NOMO-1 treated with DMSO at 0.1 percent for 48 hours (cell line): Measurements from ENCODE around the gene PDE10A.

Source experiments
- DNase-seq: peaks from one replicate; lab custom pipeline; 2025; ENCODE audit not compliant: unreplicated experiment; lab: John Stamatoyannopoulos, UW

Gene PDE10A

DNA sequence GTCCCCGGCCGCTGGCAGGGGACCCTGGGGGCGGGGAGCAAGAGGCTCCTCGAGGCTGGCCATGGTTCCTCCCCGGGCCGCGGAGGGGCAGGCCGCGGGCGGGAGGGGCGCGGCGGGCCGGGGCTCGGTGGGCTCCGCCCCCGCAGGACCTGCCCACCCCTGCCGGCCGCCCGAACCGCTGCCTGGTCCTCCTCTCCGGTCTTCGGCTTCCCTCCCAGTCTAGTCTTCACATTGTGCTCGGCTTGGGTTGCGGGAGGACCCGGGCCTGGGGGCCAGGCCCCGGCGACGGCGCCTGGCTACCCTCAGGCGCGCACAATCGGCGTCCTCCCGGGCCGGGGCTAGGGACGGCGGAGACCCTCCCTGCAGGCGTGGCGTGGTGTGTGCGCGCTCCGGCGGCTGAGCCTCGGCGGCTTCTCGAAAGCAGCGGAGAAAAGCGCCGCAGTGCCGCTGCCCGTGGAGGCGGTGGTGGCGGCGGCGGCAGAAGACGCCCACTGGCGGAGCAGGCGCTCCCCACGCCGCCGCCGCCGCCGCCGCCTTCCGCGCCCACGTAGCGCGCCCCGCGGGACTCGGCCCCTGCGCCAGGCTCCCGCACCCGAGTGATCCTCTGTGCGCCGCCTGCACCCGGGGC, at the start of gene PDE10A:
Gene PDE10A, minus strand, starts transcription at position 493 of the 628 bp plus-strand sequence. Its CDS starts 430 bp downstream, at position 63.
- DNase-seq, result no peak

DNA sequence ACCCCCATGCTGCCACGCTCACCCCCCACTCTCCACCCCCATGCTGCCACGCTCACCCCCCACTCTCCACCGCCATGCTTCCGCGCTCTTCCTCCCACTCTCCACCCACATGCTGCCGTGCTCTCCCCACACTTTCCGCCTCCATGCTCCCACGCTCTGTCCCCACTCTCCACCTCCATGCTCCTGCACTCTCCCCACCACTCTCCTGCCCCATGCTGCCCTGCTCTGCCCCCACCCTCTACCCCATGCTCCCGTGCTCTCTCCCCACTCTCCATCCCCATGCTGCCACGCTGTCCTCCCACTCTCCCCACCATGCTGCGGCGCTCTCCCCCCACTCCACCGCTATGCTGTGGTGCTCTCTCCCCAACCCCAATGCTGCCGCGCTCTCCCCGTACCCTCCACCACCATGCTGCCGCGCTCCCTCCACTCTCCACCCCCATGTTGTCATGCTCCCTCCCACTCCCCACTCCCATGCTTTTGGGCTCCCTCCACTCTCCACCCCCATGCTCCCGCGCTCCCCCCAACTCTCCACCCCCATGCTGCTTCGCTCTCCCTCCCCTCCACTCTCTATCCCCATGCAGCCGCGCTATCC, 46.0 kb upstream of the PDE10A start:
- DNase-seq, result no peak

DNA sequence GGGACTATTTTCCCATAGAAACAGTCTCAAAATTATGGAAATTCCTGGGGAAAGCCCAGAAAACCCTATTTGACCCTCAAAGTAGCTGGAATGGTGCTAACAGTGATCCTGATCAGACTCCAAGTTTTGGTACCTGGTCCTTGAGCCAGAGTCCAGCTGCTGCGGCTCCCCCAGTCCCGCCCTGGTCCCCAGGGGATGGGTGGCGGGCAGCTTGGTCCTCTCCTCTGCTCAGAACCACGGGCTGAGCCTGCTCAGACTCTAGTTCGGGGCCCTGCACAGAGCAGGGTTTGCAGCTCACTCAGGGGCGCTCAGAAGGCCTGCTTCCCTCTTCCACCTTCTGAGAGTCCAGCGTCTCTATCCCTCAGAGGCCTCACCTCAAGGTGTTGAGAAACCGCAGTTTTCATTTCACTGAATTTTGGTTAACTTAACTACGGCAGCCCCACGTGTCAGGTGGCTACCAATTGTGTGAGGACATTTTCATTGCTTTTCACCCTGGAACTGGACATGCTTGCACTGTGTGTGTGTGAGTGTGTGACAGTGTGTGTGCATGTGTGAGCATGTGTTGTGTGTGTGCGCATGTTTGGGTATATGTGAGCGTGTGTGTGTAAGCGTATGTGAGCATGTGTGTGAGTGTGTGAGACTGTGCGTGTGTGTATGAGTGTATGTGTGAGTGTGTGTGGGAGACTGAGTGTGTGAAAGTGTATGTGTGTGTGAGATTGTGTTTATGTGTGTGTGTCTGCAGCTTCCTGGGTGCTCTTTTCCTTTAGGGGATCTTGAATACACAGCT, 44.2 kb upstream of the PDE10A start:
- DNase-seq, result no peak

DNA sequence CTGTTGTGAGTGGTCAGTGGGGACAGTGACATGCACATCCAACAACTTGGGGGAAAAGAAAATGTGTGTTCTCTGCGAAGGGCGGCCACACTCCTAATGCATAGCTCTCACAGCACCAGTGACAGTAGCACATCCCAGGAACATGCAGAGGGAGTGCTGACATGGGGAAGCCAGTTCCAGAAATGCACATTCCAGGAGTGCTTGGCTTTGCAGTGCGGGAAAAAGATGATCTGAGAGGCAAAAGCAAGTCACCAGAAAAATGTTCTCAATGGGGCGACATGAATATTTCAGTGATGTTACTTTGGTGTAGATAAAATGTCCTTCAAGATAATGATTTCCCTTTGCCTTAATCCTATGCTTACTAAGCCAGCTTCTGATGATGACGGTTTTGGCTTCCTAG, 42.9 kb upstream of the PDE10A start:
- DNase-seq, result no peak

DNA sequence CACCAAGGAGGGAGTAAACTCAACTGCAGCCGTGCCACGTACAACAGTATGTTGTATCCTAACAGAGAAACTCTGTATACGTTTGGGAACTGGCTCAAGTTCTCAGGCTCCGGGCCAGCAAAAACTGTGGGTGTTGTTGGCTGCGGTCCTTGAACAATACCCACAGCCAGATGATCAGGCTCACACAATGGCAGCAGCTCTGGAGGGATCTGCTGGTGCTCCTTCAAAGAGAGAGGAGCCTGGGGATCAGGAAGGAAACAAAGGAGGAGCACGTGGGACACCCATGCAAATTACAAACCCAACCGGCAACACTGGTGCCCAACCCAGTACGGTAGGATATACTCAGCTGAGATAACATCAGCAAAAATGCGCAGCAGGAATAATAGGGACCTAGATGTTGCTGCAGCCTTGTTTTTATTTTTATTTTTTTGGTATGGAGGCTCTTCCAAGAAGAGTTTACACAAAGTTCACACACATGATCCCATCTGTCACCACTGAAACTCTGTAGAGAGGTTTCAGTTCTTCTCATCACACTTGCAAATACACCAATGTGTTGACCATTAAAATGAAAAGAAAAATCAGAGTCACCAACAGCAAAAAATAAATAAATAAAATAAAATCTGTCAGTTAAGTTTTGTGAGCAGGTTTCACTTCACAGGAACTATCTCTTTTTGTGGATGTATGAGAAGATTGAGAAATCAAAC, 41.2 kb upstream of the PDE10A start:
- DNase-seq, result no peak

DNA sequence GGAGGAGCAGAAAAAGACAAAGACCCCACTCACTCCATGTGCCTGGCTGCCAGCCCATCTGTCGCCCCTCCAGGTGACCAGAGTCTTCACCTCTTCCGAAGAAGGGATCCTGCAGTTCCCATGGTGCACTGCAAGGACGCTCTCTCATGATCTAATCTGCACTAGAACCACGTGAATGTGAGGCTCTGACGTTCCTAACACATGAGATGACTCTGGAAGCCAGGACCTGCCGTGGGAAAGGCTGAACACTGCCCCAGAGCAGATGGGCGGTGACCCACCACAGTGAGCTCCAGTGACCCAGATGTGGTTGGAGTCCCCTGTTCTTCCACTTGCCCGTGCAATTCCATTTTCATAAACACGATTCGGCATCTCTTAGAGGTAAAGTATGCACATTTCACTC, 39.6 kb upstream of the PDE10A start:
- DNase-seq, result no peak

DNA sequence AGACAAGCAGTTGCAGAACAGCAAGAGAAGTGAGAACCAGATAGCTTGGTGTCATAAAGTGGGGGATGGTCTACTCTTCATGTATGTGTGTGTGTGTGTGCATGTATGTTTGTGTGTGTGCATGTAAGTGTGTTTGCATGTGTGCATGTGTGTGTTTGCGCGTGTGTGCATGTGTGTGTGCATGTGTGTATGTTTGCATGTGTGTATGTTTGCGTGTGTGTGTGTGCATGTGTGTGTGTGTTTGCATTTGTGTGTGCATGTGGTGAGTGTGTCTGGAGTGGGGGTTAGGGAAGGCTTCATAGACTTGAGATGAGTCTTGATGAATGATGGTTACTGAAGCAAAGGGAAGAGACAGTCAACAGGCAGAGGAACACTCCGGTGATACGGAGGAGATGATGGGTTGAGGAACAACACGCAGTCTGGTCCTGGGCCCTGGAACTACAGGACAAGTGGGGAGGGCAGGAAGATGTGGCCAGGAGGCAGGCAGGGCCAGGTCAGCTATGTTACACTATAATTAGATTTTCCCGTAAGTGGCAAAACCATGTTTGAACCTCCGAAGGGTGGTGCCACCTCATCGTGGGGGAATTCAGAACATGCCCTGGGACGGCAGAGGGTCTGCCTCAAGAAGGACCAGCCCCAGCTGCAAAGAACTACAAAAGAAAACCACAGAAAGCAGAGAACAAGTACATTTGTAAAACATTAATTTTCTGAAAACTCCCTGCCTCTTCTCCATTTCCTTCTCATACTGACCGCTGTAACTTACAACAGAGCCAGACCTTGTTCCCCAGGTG, 38.7 kb upstream of the PDE10A start:
- DNase-seq, result no peak

DNA sequence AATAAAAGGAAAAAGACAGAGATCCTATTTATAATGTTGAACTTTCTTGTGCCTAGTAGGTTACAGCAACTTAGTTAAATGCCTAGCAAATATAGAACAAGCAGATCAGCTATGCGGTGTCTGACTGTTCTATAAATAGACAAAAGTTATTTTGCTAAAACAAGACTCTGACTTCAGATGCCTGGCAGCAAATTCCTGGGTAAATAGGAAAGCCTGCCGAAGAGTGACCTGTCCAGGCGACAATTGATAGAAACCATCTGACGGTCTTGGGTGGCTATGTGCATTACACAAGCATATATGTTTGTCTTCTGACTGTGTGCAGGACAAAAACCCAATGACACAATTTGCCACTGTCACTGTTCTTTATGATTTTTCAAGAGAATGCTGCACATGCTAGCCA, 38.0 kb upstream of the PDE10A start:
- DNase-seq, result no peak

DNA sequence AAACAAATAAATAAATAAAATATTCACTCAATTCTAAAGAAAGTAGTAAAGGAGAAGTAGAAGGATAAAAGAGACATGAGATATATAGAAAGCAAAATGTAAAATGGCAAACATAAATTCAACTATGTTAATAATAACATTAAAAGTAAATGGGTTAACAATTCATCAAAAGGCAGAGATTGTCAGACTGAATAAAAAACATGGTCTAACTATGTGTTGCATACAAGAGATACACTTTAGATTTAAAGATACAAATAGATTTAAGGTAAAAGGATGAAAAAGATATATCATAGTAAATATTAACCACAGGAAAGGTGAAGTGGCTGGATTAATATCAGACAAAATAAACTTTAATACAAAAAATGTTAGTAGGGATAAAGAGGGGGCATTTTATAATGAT, 35.8 kb upstream of the PDE10A start:
- no peak for DNase-seq

DNA sequence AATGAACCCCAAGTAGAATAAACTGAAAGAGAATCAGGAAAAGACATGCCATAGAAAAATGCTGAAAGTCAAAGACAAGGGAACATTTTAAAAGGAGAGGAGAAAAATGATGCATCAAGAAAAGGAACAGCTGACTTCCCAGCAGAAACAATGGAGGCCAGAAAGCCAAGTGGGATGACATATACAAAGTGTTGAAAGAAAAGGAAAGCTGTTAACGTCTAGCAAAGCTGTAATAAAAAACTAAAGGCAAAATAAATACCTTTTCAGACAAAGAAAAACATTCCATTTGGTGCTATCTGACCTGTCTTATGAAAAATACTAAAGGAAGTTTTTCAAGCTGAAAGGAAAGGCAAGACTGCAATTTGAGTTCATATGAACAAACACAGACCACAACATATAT, 34.1 kb upstream of the PDE10A start:
- DNase-seq, result no peak

DNA sequence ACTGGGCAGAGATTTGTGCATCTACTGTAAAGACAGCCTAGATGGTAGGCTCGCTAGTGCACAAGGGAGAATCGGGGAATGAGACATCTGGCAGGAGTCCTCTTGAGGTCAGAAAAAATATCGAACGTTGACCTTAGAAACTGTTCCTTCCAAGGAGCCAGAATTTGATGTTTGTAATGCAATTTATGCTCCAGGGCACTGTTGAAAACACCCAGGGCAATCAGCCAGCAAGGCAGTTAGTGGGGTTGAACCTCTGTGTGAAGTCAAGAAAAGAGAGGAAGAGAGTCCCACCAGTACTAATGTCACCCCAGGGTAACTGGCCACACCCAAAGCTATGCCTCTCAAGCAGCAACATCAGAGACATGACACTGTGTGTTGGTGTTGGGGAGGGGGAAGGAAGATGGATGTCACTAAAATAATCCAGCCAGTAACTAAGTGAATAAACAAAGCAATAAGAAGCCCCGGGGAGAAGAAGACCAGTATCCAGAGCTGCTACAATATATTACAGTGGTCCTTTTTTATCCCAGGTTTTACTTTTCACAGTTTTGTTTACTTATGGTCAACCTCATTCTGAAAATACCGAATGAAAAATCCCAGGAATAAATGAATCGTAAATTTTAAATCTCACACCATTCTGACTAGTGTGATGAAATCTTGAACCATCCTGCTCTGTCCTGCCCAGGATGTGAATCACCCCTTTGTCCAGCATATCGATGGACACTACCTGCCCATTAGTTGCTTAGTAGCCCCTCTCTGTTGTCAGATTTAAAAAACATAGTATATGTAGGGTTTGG, 32.9 kb upstream of the PDE10A start:
- DNase-seq, result no peak

DNA sequence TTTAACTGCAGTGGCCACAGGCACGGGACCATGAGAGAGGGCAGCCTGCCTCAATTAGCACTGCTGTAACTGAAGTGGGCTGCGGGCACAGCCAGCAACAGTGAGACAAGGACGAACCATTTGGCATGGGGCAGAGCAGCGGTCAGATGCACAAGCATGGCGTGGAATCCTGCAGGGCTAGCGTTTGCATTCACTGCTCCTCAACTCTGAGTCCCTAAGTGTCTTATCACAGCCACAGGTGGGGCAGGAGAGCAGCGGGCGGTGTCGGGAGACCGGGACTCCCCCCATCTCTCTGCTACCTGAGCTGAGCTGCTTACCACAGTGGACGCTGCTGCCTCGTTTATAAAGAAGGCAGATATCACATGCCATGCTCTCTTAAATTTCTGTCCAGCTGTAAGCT, 31.3 kb upstream of the PDE10A start:
- DNase-seq, result no peak

DNA sequence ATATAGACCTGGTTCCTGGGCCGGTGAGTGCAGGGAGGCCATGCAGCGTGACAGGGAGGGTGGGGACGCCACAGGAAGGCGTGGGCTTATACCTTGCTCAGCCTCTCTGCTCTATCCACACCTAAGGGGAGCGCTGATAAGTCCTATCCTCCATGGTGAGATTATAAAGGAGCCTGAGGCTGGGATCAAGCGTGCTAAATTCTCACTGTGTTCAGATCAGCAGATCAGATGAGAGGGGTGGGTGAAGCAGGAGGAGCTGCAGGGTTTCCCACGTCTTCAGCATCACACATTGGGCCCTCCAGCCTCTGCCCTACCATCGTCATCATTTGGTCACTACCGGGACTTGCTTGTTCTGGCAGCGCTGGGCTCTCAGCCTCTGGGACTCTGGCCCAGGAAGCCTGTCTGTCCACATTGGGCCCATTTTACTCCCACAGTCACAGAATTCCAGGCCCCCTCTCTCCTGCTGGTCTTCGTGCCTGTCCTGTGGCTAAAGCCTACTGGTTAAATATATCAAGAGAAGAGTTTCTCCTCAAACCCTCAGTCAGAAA, 29.1 kb upstream of the PDE10A start:
- no peak for DNase-seq

DNA sequence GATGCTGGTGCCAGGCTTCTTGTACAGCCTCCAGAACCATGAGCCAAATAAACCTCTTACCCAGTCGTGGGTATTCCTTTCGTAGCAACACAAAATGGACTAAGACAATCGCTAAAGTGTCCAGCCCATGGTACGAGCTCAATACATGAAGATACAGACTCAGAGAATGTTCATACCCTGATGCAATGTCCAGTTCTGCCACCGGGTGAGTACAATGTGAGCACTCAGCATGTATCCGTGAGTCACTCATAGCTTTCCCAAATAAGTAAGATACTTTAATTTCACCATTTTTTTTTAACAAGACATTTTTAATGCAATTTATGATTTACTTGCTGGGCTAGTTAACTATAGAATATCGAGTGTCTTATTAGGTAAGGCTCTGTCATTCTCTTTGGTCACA, 26.7 kb upstream of the PDE10A start:
- DNase-seq, result no peak

DNA sequence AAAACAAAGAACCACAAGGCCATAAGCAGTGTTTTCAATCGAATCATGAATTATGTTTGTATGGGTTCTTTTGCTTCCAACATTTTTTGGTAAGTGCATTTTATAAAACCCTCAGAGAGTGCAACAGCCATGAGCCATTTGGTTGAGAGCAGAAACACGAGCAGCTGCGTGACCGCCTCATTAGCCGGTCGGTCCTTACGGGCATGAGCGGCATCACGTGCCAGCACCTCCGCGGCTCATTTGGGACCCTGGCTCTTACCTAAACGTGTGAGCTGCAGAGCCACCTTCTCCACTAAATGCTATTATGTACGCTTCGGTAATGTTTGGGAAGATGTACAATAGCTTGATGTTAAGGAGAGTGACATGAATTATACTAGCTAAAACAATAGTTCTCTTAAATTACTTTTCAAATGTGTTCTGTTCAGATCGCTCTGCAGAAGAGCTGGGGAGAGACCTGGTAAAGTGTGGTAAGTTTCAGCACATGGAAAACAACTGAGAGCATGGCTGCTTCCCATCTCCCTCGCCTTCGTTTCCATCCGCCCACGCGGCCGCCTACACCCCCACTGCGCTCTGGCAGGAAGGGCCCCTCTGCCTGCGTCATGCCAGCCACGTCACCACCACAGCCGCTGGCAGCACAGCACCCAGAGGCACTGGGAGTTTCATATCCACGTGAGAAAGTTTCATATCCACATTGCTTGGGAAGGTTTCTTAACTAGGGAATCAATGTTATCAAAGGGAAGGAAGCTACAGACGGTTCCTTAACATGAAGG, 23.7 kb upstream of the PDE10A start:
- DNase-seq, result no peak

DNA sequence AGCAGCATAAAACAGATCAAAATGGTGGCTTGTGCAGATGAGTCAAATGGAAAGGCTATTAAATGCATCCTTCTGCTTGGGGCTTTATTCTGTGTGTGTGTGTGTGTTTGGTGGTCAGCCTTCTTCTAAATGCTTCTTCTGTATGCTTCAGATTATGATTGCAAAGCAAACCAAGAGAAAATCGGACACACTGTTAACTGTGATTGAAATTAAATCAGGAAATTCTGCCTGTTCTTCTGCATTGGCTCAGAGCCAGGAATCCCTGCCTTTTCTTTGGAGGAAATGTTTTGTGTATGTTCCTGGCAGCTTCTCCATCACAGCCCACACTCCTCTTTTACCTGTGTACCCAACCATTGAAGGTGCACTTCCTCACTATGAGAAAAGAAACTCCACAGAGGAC, 22.3 kb upstream of the PDE10A start:
- DNase-seq, result no peak

DNA sequence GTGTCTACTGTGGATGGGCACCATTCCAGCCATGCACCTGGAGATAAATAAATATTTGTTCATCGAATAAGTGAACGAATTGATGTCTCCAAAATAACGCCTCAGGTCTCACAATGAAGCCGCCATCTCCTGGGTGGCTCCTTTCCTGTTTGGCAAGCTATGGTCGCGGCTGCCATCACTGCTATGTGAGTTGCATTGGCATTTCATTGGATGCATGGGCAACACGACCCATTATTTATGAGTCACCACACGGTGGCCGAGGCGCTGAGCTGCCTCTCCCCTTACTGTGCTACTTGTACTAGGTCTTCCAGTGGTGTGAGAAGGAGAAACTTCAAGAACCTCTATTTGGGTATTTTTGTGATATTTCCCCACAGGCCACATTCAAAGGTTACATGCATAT, 21.3 kb upstream of the PDE10A start:
- DNase-seq, result no peak

DNA sequence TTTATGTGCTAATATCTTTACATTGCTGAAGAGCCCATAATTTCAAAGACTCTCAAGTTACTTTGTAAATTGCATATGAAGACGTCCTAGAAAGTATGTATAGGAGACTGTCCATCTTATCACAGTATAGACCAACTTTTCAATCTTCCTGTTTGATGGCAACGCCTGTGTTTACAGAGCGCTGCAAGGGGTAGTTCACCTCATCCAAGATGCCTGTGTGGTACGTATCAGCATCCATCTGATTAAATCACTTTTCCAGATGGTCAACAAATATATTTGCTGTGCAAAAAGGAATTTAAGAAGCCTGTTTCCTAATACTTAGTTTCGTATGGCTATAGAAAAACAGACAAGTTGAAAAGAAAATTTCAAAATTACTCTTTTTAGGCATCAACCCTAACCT, 17.9 kb upstream of the PDE10A start:
- no peak for DNase-seq

DNA sequence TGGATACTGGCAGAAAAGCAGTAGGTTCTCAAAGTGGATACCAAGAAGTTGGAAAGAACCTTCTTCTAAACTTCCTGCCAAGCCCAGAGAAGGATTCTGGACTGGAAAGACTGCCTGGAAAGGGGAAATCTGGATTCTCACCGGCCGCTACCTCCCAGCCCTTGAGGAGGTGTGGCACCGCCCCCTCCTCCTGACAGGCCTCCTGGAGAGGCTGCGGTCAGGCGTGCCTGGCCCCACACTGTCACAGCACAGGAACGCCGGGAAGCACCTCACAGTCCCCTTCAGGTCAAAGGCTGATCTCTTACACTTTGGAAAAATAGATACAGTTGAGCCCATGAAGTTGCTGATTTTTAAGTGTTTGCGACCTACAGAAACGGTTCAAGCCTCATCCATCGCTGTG, 16.3 kb upstream of the PDE10A start:
- no peak for DNase-seq
